Lung (tissue), 12 donors: ENCODE measurements around the gene MMS19. TPM values are rescaled to one million over a fixed set of nuclear protein-coding genes. Genes with fewer than 3 reads are reported as not detected.

Experiments
- ATAC-seq: fragments of 200-7000 bp; cut with Tn5 transposase; one replicate; pipeline ENCODE4 v1.9.1; 2020; ENCODE audit warnings: moderate number of reproducible peaks; ENCODE audit not compliant: insufficient read depth, low FRiP score
- DNase-seq, 3 donors: peaks; one replicate each; pipeline ENCODE4 v3.0.0-alpha.2; 2013 to 2017
- H3K27ac ChIP-seq, 2 donors: one replicate each; pipeline ENCODE4 v1.5.1; 2013; ENCODE audit warnings: mild to moderate bottlenecking in 2 of 2, moderate library complexity in 2 of 2, control low read depth in 1 of 2, inconsistent platforms in 1 of 2, low read depth in 1 of 2, low read length in 1 of 2
- H3K27me3 ChIP-seq, 3 donors: one replicate each; pipeline ENCODE4 v1.5.1; 2013; ENCODE audit warnings: low read length in 2 of 3; ENCODE audit not compliant: control insufficient read depth in 3 of 3, insufficient read depth in 3 of 3
- H3K36me3 ChIP-seq, 4 donors: one replicate each; pipeline ENCODE4 v1.5.1; 2013; ENCODE audit warnings: low read length in 4 of 4, mild to moderate bottlenecking in 1 of 4, moderate library complexity in 1 of 4; ENCODE audit not compliant: control insufficient read depth in 4 of 4, insufficient read depth in 4 of 4
- H3K4me1 ChIP-seq, 5 donors: one replicate each; pipeline ENCODE4 v1.5.1; 2013; ENCODE audit warnings: low read length in 5 of 5, mild to moderate bottlenecking in 2 of 5, moderate library complexity in 1 of 5; ENCODE audit not compliant: control insufficient read depth in 5 of 5, insufficient read depth in 5 of 5
- H3K4me3 ChIP-seq: one replicate; pipeline ENCODE4 v1.5.1; 2013; ENCODE audit warnings: mild to moderate bottlenecking, control low read depth, moderate library complexity
- H3K9ac ChIP-seq, 2 donors: one replicate each; pipeline ENCODE4 v1.5.1; 2013; ENCODE audit warnings: low read length in 2 of 2, control low read depth in 1 of 2; ENCODE audit not compliant: insufficient read depth in 1 of 2
- H3K9me3 ChIP-seq, 4 donors: one replicate each; pipeline ENCODE4 v1.5.1; 2013; ENCODE audit warnings: low read length in 3 of 4, mild to moderate bottlenecking in 1 of 4, moderate library complexity in 1 of 4; ENCODE audit not compliant: control insufficient read depth in 4 of 4, insufficient read depth in 3 of 4
- CTCF ChIP-seq: IDR thresholded peaks from 2 replicates; pipeline ENCODE4 v1.5.1; 2012; ENCODE audit warnings: mild to moderate bottlenecking; ENCODE audit errors: control extremely low read depth, extremely low read depth
- WGBS, 2 donors: extraction: QIAGEN DNeasy Blood & Tissue Kit; methylation state at CpG; one replicate each; pipeline ENCODE4 v1.1.7; 2013; 5-methylcytosine and 5-hydroxymethylcytosine counted together
- polyA plus RNA-seq, 2 donors: library from polyadenylated mRNA; stranded (reverse); fragments of 200-250 nt; gene quantifications; one replicate each; pipeline ENCODE4 v1.2.1, GENCODE V29; 2013
- total RNA-seq, 2 donors: library from RNA; depleted of rRNA in 1 of 2; stranded (reverse); fragments of >200 nt in 1 of 2; gene quantifications; one replicate each; pipeline ENCODE4 v1.2.1, GENCODE V29; 2014 to 2021
- donor health status: control.
- donor health status: control.
- donor health status: Bipolar disorder and iron deficiency.
- donor health status: healthy.
- donor health status: DM: yes; HTN: yes; CAD: no.

The MMS19 gene
- total and polyA plus RNA-seq, 4 donors: 39.9 to 74.5 (median 62.5) TPM

DNA sequence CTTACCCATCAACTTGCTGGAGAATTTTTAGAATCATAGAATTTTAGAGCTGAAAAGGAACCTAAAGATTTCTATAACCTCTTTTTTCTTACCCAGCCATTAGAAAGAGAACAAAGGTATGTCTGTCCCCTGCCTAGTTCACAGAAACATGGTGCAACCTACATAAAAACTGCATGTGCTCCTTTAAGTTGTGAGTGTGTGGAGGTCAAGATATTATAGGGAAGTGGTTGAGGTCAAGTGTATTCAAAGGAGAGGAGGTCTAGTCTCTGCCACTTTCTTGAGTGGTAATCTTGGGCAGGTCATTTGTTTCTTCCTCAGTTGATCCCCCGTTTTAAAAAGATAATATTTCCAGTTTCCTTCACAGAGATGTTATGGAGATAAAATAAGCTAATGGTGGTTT is 6.9 kb upstream of the MMS19 start:
- Histone ChIP-seq H3K9me3 (no peaks in the 10 kb centered on the region), H3K27ac (no peak overlapping the region), H3K27me3 (no peaks in the 10 kb centered on the region), H3K9ac (no peak overlapping the region), H3K4me1 (peaks cover 2 to 17% (median 4%) of the 10 kb centered on the region in 5 donors), H3K4me3 (no peak overlapping the region), H3K36me3 (no peaks in the 10 kb centered on the region)
- TF ChIP-seq CTCF: no peak
- WGBS, 2 donors: 64 to 75% methylated on average over 1 of the region's 1 CpG
- ATAC-seq (no peak), DNase-seq (no peak)

GRCh38 chr10:97503406-97503805 is 5.2 kb upstream of the MMS19 start:
- ATAC-seq (no peak), DNase-seq (no peak)
- Histone ChIP-seq H3K36me3 (no peaks in the 10 kb centered on the region), H3K4me1 (peaks cover 2 to 17% (median 9%) of the 10 kb centered on the region in 5 donors), H3K9me3 (no peaks in the 10 kb centered on the region), H3K4me3 (no peak overlapping the region), H3K27ac (peak overlapping the region in 1 of 2 donors; percentile 4), H3K9ac (no peak overlapping the region), H3K27me3 (no peaks in the 10 kb centered on the region)
- 42 to 45% methylated on average over 3 of the region's 3 CpGs for WGBS, 2 donors
- TF ChIP-seq CTCF: no peak

- no peak overlapping the region for H3K4me3 ChIP-seq
- no peak overlapping the region for H3K9ac ChIP-seq
- H3K4me1 ChIP-seq: peaks cover 2 to 17% (median 9%) of the 10 kb centered on the region in 5 donors
- H3K36me3 ChIP-seq: peaks cover 0 to 3% (median 0%) of the 10 kb centered on the region in 4 donors
- no peak for TF ChIP-seq CTCF
- no peak for ATAC-seq
- no peak for DNase-seq
- no peak overlapping the region for H3K27ac ChIP-seq
- WGBS, 2 donors: 78 to 96% methylated on average over 6 of the region's 6 CpGs
- no peaks in the 10 kb centered on the region for H3K9me3 ChIP-seq
- H3K27me3 ChIP-seq: no peaks in the 10 kb centered on the region
These were observed 4.7 kb upstream of the MMS19 start for GRCh38 chr10:97502916-97503315.

- Histone ChIP-seq H3K4me3 (no peak overlapping the region), H3K27me3 (no peaks in the 10 kb centered on the region), H3K36me3 (peaks cover 0 to 3% (median 0%) of the 10 kb centered on the region in 4 donors), H3K4me1 (peaks cover 8 to 20% (median 10%) of the 10 kb centered on the region in 5 donors), H3K27ac (peak overlapping the region; percentile 96 to 98), H3K9me3 (no peaks in the 10 kb centered on the region), H3K9ac (no peak overlapping the region)
- WGBS, 2 donors: 23 to 34% methylated on average over 2 of the region's 2 CpGs
- DNase-seq (peak in 1 of 3 donors; percentile 24), ATAC-seq (no peak)
- TF ChIP-seq CTCF: no peak
These were observed 2.0 kb upstream of the MMS19 start for GRCh38 chr10:97500297-97500575.
